K562 (cell line): Measurements from ENCODE around the gene CHPF2. TPM values are rescaled to one million over a fixed set of nuclear protein-coding genes. Genes with fewer than 3 reads are reported as not detected.

ENCODE experiments used
- E2F6 ChIP-seq, 2 experiments: IDR thresholded peaks; 2 replicates each; pipeline ENCODE4 v1.6.1; 2011; ENCODE audit warnings: borderline replicate concordance in 1 of 2, control low read depth in 1 of 2, low read depth in 1 of 2, low read length in 1 of 2, mild to moderate bottlenecking in 1 of 2, mixed read lengths in 1 of 2, moderate library complexity in 1 of 2; ENCODE audit not compliant: insufficient read depth in 1 of 2, insufficient read length in 1 of 2, poor library complexity in 1 of 2, severe bottlenecking in 1 of 2; ENCODE audit errors: extremely low read depth in 1 of 2
- ETV5 ChIP-seq: sonication (generic); formaldehyde crosslinking; IDR thresholded peaks from 2 replicates; pipeline ENCODE4 v1.4.0; 2020; ENCODE audit warnings: low read depth, mild to moderate bottlenecking, missing genetic modification reagents
- HMGN3 ChIP-seq: IDR thresholded peaks from 2 replicates; pipeline ENCODE4 v1.6.1; 2011; ENCODE audit warnings: borderline replicate concordance, low read depth, mild to moderate bottlenecking, mixed read lengths, low read length; ENCODE audit not compliant: insufficient read length; ENCODE audit errors: extremely low read depth
- IRF1 ChIP-seq: sonication (generic); formaldehyde crosslinking; IDR thresholded peaks from 2 replicates; pipeline ENCODE4 v1.8.0; 2022; ENCODE audit warnings: missing genetic modification reagents, mild to moderate bottlenecking, borderline replicate concordance
- MAX ChIP-seq: sonication (generic); formaldehyde crosslinking; IDR thresholded peaks from 2 replicates; pipeline ENCODE4 v1.9.0; 2022; ENCODE audit warnings: mild to moderate bottlenecking, missing genetic modification reagents
- MCM7 ChIP-seq, 2 experiments: fragments of 450-650 bp; IDR thresholded peaks; 2 replicates each; pipeline ENCODE4 v1.6.1; 2016 to 2018
- MGA ChIP-seq: fragments of 450-650 bp; IDR thresholded peaks from 2 replicates; pipeline ENCODE4 v1.6.1; 2016; ENCODE audit warnings: mild to moderate bottlenecking, moderate library complexity
- PHF20 ChIP-seq: fragments of 450-650 bp; IDR thresholded peaks from 2 replicates; pipeline ENCODE4 v1.6.1; 2018; ENCODE audit not compliant: partially characterized antibody
- ZSCAN32 ChIP-seq: fragments of 450-650 bp; formaldehyde crosslinking; IDR thresholded peaks from 2 replicates; pipeline ENCODE4 v1.4.0; 2020; ENCODE audit warnings: mild to moderate bottlenecking, moderate library complexity
- polyA plus RNA-seq, 8 experiments: library from polyadenylated mRNA; depleted of rRNA in 4 of 8; stranded (reverse) in 5 of 8; unstranded in 3 of 8; fragments of >200 nt; fragmentation: Nextera tagmentation in 2 of 8; fragmentation: Illumina TruSeq in 1 of 8; extraction: Ambion mirVana in 2 of 8; extraction: Trizol in 1 of 8; gene quantifications; 2 replicates each; pipeline versions ENCODE4 v1.2.1 to v1.2.3, GENCODE V29; 2011 to 2014; ENCODE audit warnings: inconsistent platforms in 1 of 8, missing spikeins in 1 of 8
- total RNA-seq, 7 experiments: library from RNA; depleted of rRNA in 6 of 7; stranded (reverse); fragments of >200 nt in 6 of 7; fragmentation: Illumina TruSeq in 2 of 7; extraction: Trizol in 2 of 7; gene quantifications; 2 replicates each; pipeline versions ENCODE4 v1.2.1 to v1.2.3, GENCODE V29; 2011 to 2021; ENCODE audit warnings: low replicate concordance in 1 of 7

The CHPF2 gene
- total and polyA plus RNA-seq, 9 of the 15 experiments (the other 6 are each of a cell fraction or from before 2014, with no cell fraction given): 0.08 to 32.8 (median 10.5) TPM

DNA sequence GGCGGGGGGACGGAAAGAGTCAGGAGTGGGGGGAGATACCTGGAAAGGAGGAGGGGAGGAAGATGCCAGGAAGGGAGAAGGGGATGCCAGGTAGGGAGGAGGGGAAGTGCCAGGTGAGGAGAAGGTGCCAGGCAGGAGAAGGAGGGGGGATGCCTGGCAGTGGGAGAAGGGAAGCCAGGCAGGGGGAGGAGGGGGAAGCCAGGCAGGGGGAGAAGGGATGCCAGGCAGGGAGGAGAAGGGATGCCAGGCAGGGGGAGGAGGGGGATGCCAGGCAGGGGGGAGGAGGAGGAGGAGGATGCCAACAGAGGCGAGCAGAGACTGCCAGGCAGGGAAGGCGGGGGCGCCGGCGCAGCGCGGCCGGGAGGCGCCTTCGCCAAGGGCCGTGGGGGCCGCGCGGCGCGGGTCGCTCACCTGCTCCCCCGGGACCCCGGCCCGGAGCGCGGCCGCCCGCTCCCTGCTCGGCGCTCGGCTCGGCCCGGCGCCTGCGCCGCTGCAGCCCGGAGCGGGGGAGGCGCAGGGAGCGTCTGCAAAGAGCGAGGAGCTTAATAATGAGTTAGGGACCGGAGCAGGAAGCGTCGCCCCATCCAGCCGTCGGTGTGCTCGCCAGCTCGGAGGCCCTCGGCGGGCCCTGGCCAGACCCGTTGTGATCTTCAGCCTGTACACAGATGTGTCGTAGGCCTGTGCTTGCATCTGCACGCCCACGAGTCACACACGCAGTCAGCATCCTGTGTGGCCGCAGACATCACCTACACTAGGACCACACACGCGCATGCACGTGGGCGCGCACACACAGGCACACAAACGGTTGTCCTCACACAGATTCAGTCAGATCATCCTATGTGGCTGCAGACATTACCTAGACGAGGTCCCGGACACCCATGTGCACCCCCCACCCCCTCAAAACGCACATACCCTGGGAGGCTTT lies 44.6 kb downstream of the CHPF2 start (continued):
- peak; percentile 38 for TF ChIP-seq PHF20
- no peak for TF ChIP-seq MCM7 (IDR thresholded peaks at IDR 0.05)
- peak; percentile 10 to 60 for TF ChIP-seq E2F6 (IDR thresholded peaks at IDR 0.05; ENCODE audit: borderline replicate concordance in 1 of 2, extremely low read depth in 1 of 2, insufficient read depth in 1 of 2, insufficient read length in 1 of 2, low read depth in 1 of 2, low read length in 1 of 2, poor library complexity in 1 of 2, severe bottlenecking in 1 of 2)
- TF ChIP-seq ETV5: 0 out of 2 replicates have a peak, but pooled peaks have one; percentile 25
- TF ChIP-seq MGA: peak; percentile 73; the same call in 1 of the 2 replicates
- TF ChIP-seq ZSCAN32 (CRISPR knock-in tag): no peak
- no peak for TF ChIP-seq IRF1
- peak; percentile 49 for TF ChIP-seq HMGN3
- TF ChIP-seq MAX (CRISPR knock-in tag): peak; percentile 66
